ENCODE measurements around the gene PWWP2B. TPM values are rescaled to one million over a fixed set of nuclear protein-coding genes. Genes with fewer than 3 reads are reported as not detected.

Gene PWWP2B
- polyA plus RNA-seq, 1 experiment = 1.1 TPM

DNA sequence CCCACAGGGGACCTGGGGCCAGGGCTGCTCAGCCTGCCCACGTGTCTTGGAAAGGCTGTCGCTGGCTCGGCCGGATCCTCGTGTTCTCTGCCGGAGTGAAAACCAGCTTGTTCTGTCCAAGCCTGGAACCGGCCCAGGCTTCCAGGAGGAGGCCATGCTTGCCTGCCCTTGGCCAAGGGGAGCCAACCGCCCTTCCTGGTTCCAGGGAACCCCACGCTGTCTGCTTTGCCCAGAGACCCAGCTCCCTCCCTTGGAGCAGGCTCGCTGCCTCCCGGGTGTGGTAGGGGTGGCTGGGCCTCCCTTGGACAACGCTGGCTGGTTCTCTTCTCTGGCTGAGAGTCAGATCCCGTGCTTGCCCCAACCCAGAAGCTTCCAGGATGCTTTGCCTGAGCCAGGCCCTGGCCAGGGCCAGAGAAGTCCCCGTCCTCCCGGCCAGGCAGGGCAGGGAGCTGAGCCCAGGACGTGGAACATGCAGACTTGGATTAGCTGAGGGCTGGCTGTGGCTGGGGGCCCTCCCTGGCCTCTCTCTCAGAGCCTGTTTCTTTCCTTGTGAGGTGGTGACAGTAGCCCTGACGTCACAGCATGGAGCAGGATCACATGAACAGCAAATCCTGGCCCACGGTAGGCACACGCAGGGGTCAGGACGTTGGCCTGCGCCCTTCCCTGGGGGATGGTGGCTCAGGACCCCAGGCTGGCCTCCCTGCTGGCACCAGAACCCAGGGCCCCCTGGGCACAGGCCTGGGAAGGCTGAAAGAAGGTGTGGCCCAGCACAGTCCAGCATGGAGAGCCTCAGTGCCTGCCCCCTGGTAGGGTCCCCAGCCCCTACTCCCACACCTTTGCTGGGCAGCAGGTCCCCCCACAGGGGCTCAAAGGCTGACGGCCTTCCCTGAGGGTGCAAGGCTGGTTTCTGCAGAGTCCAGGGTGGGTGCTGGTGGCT lies 67.5 kb downstream of the PWWP2B start:
- peaks cover 9% of the 10 kb centered on the region for H3K27me3 ChIP-seq (ENCODE audit: control insufficient read depth, insufficient read depth, low read length)
- ChIA-PET CTCF (interaction anchor here (0.6 to 1.6 kb wide), 3 partner anchors 10 to 174 kb away, joined by 3 to 10 read pairs (median 4); no protein-coding TSS in a partner anchor), POLR2A (no interaction called here)
- no peak overlapping the region for H3K4me3 ChIP-seq (ENCODE audit: low read depth, low read length)
- no peak for DNase-seq (ENCODE audit: low read depth, low spot score)
- no peak for TF ChIP-seq CTCF (IDR thresholded peaks at IDR 0.05; ENCODE audit: low read depth, low read length)
- no peak overlapping the region for H3K27ac ChIP-seq (ENCODE audit: low read depth, low read length)
- H3K9me3 ChIP-seq (ENCODE audit: control insufficient read depth, insufficient read depth, low read length) = no peaks in the 10 kb centered on the region; the same call in 1 of the 2 replicates

GRCh38 chr10:132465193-132465888 lies 68.3 kb downstream of the PWWP2B start:
- no peak for TF ChIP-seq CTCF (IDR thresholded peaks at IDR 0.05; ENCODE audit: low read depth, low read length)
- H3K4me3 ChIP-seq (ENCODE audit: low read depth, low read length) = no peak overlapping the region
- H3K27me3 ChIP-seq (ENCODE audit: control insufficient read depth, insufficient read depth, low read length) = peaks cover 5% of the 10 kb centered on the region
- POLR2A ChIA-PET = no interaction called here
- H3K27ac ChIP-seq (ENCODE audit: low read depth, low read length) = no peak overlapping the region
- CTCF ChIA-PET = interaction anchor here (0.6 kb wide), 1 partner anchor 113 kb away, joined by 4 read pairs; no protein-coding TSS in a partner anchor
- DNase-seq (ENCODE audit: low read depth, low spot score) = no peak
- no peaks in the 10 kb centered on the region for H3K9me3 ChIP-seq (ENCODE audit: control insufficient read depth, insufficient read depth, low read length)

DNA sequence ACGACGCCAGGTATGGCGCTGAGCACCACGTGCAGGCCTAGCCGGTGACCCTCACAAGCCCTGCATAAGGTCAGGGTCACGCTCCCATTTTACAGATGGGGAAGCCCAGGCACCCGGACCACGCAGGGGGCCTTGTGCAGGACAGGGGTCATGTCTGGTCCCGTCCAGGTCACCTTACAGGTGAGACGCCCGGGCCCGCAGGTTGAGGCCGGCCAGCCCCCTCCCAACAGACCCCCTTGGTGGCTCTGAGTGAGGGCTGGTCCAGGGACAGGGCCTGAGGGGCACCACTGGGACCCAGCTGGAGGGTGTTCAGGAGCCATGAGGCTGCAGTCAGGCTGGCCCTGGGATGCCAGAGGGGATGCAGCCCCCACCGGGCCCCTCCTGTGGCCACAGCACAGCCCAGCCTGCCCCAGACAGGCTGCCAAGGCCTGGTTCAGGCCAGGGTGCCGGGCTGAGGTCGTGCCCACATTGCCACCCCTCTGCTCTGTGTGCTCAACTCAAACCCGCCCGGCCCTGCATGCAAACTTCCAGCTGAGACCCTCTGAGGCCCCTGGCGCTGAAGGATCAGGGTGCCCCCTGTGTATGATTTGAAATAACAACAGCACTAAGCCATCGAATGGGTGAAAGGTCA lies 69.0 kb downstream of the PWWP2B start:
- H3K27ac ChIP-seq (ENCODE audit: low read depth, low read length) = no peak overlapping the region
- CTCF ChIA-PET = interaction anchor here (0.6 kb wide), 1 partner anchor 113 kb away, joined by 4 read pairs; no protein-coding TSS in a partner anchor
- H3K27me3 ChIP-seq (ENCODE audit: control insufficient read depth, insufficient read depth, low read length) = peaks cover 1% of the 10 kb centered on the region
- no peak overlapping the region for H3K4me3 ChIP-seq (ENCODE audit: low read depth, low read length)
- no peak for DNase-seq (ENCODE audit: low read depth, low spot score)
- H3K9me3 ChIP-seq (ENCODE audit: control insufficient read depth, insufficient read depth, low read length) = peaks cover under 1% of the 10 kb centered on the region
- POLR2A ChIA-PET = no interaction called here
- TF ChIP-seq CTCF (IDR thresholded peaks at IDR 0.05; ENCODE audit: low read depth, low read length) = no peak

- DNase-seq (ENCODE audit: low read depth, low spot score) = no peak
- POLR2A ChIA-PET = no interaction called here
- H3K27me3 ChIP-seq (ENCODE audit: control insufficient read depth, insufficient read depth, low read length) = no peaks in the 10 kb centered on the region
- no peak overlapping the region for H3K4me3 ChIP-seq (ENCODE audit: low read depth, low read length)
- no peak overlapping the region for H3K27ac ChIP-seq (ENCODE audit: low read depth, low read length)
- peaks cover 9% of the 10 kb centered on the region for H3K9me3 ChIP-seq (ENCODE audit: control insufficient read depth, insufficient read depth, low read length)
- CTCF ChIA-PET = no interaction called here
- no peak for TF ChIP-seq CTCF (IDR thresholded peaks at IDR 0.05; ENCODE audit: low read depth, low read length)
These were observed 69.8 kb downstream of the PWWP2B start for GRCh38 chr10:132466520-132467463.

Other genes with a start within 250 kb of the PWWP2B start
- 9.0 and 12.7 TPM in 2 replicates for gene DPYSL4, start 210.3 kb upstream of the PWWP2B start, polyA plus RNA-seq (2011; rRNA removed)
- gene STK32C, start 89.2 kb upstream of the PWWP2B start, polyA plus RNA-seq (2011; rRNA removed) = 5.0 and 5.3 TPM in 2 replicates
- 9.2 and 12.9 TPM in 2 replicates for gene LRRC27, start 65.0 kb upstream of the PWWP2B start, polyA plus RNA-seq (2011; rRNA removed)
- 20.2 and 22.5 TPM in 2 replicates for gene INPP5A, start 140.6 kb downstream of the PWWP2B start, polyA plus RNA-seq (2011; rRNA removed)